ENCODE data around the gene LOXL1.
A peak's percentile ranks its signal among the peaks of the same experiment; 100 is the strongest.

LOXL1 gene

GRCh38 chr15:73947651-73948050, 21.4 kb downstream of the LOXL1 start:
- WGBS, result 93% methylated on average over 9 of the region's 9 CpGs
- Histone ChIP-seq H2AK5ac (ENCODE audit: low read length, severe bottlenecking) (no peak overlapping the region), H3K14ac (ENCODE audit: low read length in 2 of 2) (no peak overlapping the region), H3K4me3 (ENCODE audit: insufficient read depth in 1 of 2, low read depth in 1 of 2, low read length in 2 of 2) (no peak overlapping the region), H4K91ac (ENCODE audit: low read length) (no peak overlapping the region), H4K8ac (ENCODE audit: low read length) (no peak overlapping the region), H2BK120ac (ENCODE audit: low read depth, low read length) (no peak overlapping the region), H3K4ac (ENCODE audit: low read depth in 1 of 2, low read length in 2 of 2) (no peak overlapping the region), H3K4me2 (ENCODE audit: low read length, poor library complexity, severe bottlenecking) (no peak overlapping the region), H2BK5ac (ENCODE audit: low read depth, low read length, poor library complexity, severe bottlenecking) (no peak overlapping the region), H3K27me3 (ENCODE audit: control insufficient read depth in 1 of 2, insufficient read depth in 1 of 2, low read length in 2 of 2) (no peaks in the 10 kb centered on the region), H2AFZ (ENCODE audit: low read depth, low read length) (no peak overlapping the region), H2BK12ac (ENCODE audit: low read length in 2 of 2) (no peak overlapping the region), H3K79me1 (replicated peaks; ENCODE audit: low read length, poor library complexity, severe bottlenecking) (peaks cover 25% of the 10 kb centered on the region), H3K9me3 (ENCODE audit: control insufficient read depth, low read length) (no peaks in the 10 kb centered on the region), H3K36me3 (ENCODE audit: control insufficient read depth in 1 of 2, insufficient read depth in 2 of 2, low read depth in 1 of 2, low read length in 2 of 2) (peaks cover 80 to 85% of the 10 kb centered on the region in 2 experiments), H3K18ac (ENCODE audit: low read depth in 1 of 2, low read length in 2 of 2) (no peak overlapping the region), H2BK15ac (ENCODE audit: low read depth, poor library complexity, severe bottlenecking) (no peak overlapping the region), H3K23ac (ENCODE audit: low read length in 2 of 2) (no peak overlapping the region), H3K4me1 (ENCODE audit: control insufficient read depth, insufficient read depth, low read depth, low read length) (peaks cover 31% of the 10 kb centered on the region), H3K27ac (ENCODE audit: low read length, poor library complexity, severe bottlenecking) (no peak overlapping the region), H3K9ac (ENCODE audit: low read length) (no peak overlapping the region)
- DNase-seq, result no peak

- Histone ChIP-seq H2BK5ac (ENCODE audit: low read depth, low read length, poor library complexity, severe bottlenecking) (no peak overlapping the region), H3K4me2 (ENCODE audit: low read length, poor library complexity, severe bottlenecking) (no peak overlapping the region), H2AK5ac (ENCODE audit: low read length, severe bottlenecking) (no peak overlapping the region), H3K18ac (ENCODE audit: low read depth in 1 of 2, low read length in 2 of 2) (no peak overlapping the region), H3K4me3 (ENCODE audit: insufficient read depth in 1 of 2, low read depth in 1 of 2, low read length in 2 of 2) (no peak overlapping the region), H2AFZ (ENCODE audit: low read depth, low read length) (no peak overlapping the region), H3K36me3 (ENCODE audit: control insufficient read depth in 1 of 2, insufficient read depth in 2 of 2, low read depth in 1 of 2, low read length in 2 of 2) (peaks cover 78 to 86% of the 10 kb centered on the region in 2 experiments), H2BK15ac (ENCODE audit: low read depth, poor library complexity, severe bottlenecking) (no peak overlapping the region), H3K9ac (ENCODE audit: low read length) (no peak overlapping the region), H2BK12ac (ENCODE audit: low read length in 2 of 2) (no peak overlapping the region), H4K91ac (ENCODE audit: low read length) (no peak overlapping the region), H3K14ac (ENCODE audit: low read length in 2 of 2) (no peak overlapping the region), H3K4ac (ENCODE audit: low read depth in 1 of 2, low read length in 2 of 2) (no peak overlapping the region), H3K79me1 (replicated peaks; ENCODE audit: low read length, poor library complexity, severe bottlenecking) (peaks cover 21% of the 10 kb centered on the region), H3K23ac (ENCODE audit: low read length in 2 of 2) (no peak overlapping the region), H2BK120ac (ENCODE audit: low read depth, low read length) (no peak overlapping the region), H3K27me3 (ENCODE audit: control insufficient read depth in 1 of 2, insufficient read depth in 1 of 2, low read length in 2 of 2) (no peaks in the 10 kb centered on the region), H4K8ac (ENCODE audit: low read length) (no peak overlapping the region), H3K4me1 (ENCODE audit: control insufficient read depth, insufficient read depth, low read depth, low read length) (peaks cover 31% of the 10 kb centered on the region), H3K27ac (ENCODE audit: low read length, poor library complexity, severe bottlenecking) (no peak overlapping the region), H3K9me3 (ENCODE audit: control insufficient read depth, low read length) (no peaks in the 10 kb centered on the region)
- no peak for DNase-seq
- whole genome bisulfite sequencing, result 90% methylated on average over 4 of the region's 4 CpGs
Observed at GRCh38 chr15:73948396-73948795, 22.1 kb downstream of the LOXL1 start.

- Histone ChIP-seq H3K27ac (ENCODE audit: low read length, poor library complexity, severe bottlenecking) (no peak overlapping the region), H3K18ac (ENCODE audit: low read depth in 1 of 2, low read length in 2 of 2) (no peak overlapping the region), H3K4me1 (ENCODE audit: control insufficient read depth, insufficient read depth, low read depth, low read length) (peaks cover 31% of the 10 kb centered on the region), H3K27me3 (ENCODE audit: control insufficient read depth in 1 of 2, insufficient read depth in 1 of 2, low read length in 2 of 2) (no peaks in the 10 kb centered on the region), H3K9me3 (ENCODE audit: control insufficient read depth, low read length) (no peaks in the 10 kb centered on the region), H3K4me3 (ENCODE audit: insufficient read depth in 1 of 2, low read depth in 1 of 2, low read length in 2 of 2) (no peak overlapping the region), H2BK120ac (ENCODE audit: low read depth, low read length) (no peak overlapping the region), H3K36me3 (ENCODE audit: control insufficient read depth in 1 of 2, insufficient read depth in 2 of 2, low read depth in 1 of 2, low read length in 2 of 2) (peaks cover 77 to 88% of the 10 kb centered on the region in 2 experiments), H2BK5ac (ENCODE audit: low read depth, low read length, poor library complexity, severe bottlenecking) (no peak overlapping the region), H2AK5ac (ENCODE audit: low read length, severe bottlenecking) (no peak overlapping the region), H4K8ac (ENCODE audit: low read length) (no peak overlapping the region), H4K91ac (ENCODE audit: low read length) (no peak overlapping the region), H3K4me2 (ENCODE audit: low read length, poor library complexity, severe bottlenecking) (no peak overlapping the region), H3K14ac (ENCODE audit: low read length in 2 of 2) (no peak overlapping the region), H3K23ac (ENCODE audit: low read length in 2 of 2) (no peak overlapping the region), H2BK15ac (ENCODE audit: low read depth, poor library complexity, severe bottlenecking) (no peak overlapping the region), H3K9ac (ENCODE audit: low read length) (no peak overlapping the region), H2BK12ac (ENCODE audit: low read length in 2 of 2) (no peak overlapping the region), H3K4ac (ENCODE audit: low read depth in 1 of 2, low read length in 2 of 2) (no peak overlapping the region), H2AFZ (ENCODE audit: low read depth, low read length) (no peak overlapping the region), H3K79me1 (replicated peaks; ENCODE audit: low read length, poor library complexity, severe bottlenecking) (peaks cover 19% of the 10 kb centered on the region)
- DNase-seq, result no peak
- WGBS, result 81% methylated on average over 3 of the region's 4 CpGs
Observed at GRCh38 chr15:73948982-73949381, 22.7 kb downstream of the LOXL1 start.

GRCh38 chr15:73949496-73949895, 23.2 kb downstream of the LOXL1 start:
- DNase-seq, result no peak
- Histone ChIP-seq H2AFZ (ENCODE audit: low read depth, low read length) (no peak overlapping the region), H3K23ac (ENCODE audit: low read length in 2 of 2) (no peak overlapping the region), H3K14ac (ENCODE audit: low read length in 2 of 2) (no peak overlapping the region), H3K9ac (ENCODE audit: low read length) (peak overlapping the region; percentile 5), H2BK15ac (ENCODE audit: low read depth, poor library complexity, severe bottlenecking) (no peak overlapping the region), H3K36me3 (ENCODE audit: control insufficient read depth in 1 of 2, insufficient read depth in 2 of 2, low read depth in 1 of 2, low read length in 2 of 2) (peaks cover 75 to 83% of the 10 kb centered on the region in 2 experiments), H2BK120ac (ENCODE audit: low read depth, low read length) (no peak overlapping the region), H3K4me3 (ENCODE audit: insufficient read depth in 1 of 2, low read depth in 1 of 2, low read length in 2 of 2) (no peak overlapping the region), H2BK12ac (ENCODE audit: low read length in 2 of 2) (no peak overlapping the region), H2AK5ac (ENCODE audit: low read length, severe bottlenecking) (no peak overlapping the region), H3K18ac (ENCODE audit: low read depth in 1 of 2, low read length in 2 of 2) (no peak overlapping the region), H4K91ac (ENCODE audit: low read length) (no peak overlapping the region), H3K4me2 (ENCODE audit: low read length, poor library complexity, severe bottlenecking) (no peak overlapping the region), H3K79me1 (replicated peaks; ENCODE audit: low read length, poor library complexity, severe bottlenecking) (peaks cover 17% of the 10 kb centered on the region), H3K27me3 (ENCODE audit: control insufficient read depth in 1 of 2, insufficient read depth in 1 of 2, low read length in 2 of 2) (no peaks in the 10 kb centered on the region), H3K4me1 (ENCODE audit: control insufficient read depth, insufficient read depth, low read depth, low read length) (peaks cover 29% of the 10 kb centered on the region), H3K9me3 (ENCODE audit: control insufficient read depth, low read length) (no peaks in the 10 kb centered on the region), H3K27ac (ENCODE audit: low read length, poor library complexity, severe bottlenecking) (no peak overlapping the region), H4K8ac (ENCODE audit: low read length) (no peak overlapping the region), H3K4ac (ENCODE audit: low read depth in 1 of 2, low read length in 2 of 2) (no peak overlapping the region), H2BK5ac (ENCODE audit: low read depth, low read length, poor library complexity, severe bottlenecking) (no peak overlapping the region)
- WGBS, result 92% methylated on average over 10 of the region's 10 CpGs

Data from mesenchymal stem cell (in vitro differentiated cells and primary cell).